ENCODE data around the gene POMGNT1.

DNA sequence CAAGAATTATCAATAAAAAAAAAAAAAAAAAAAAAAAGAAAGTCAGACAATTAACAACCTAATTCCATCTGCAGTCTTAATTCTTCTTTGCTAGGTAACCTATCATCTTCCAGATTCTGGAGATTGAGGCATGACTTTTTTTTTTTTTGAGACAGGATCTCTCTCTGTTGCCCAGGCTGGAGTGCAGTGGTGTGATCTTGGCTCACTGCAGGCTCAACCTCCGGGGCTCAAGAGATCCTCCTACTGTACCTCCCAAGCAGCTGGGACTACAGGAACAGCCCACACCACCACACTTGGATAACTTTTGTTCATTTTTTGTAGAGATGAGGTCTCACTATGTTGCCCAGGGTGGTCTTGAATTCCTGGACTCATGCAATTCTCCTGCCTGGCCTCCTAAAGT, 44.7 kb upstream of the POMGNT1 start:
- TF ChIP-seq EZH2 (IDR thresholded peaks at IDR 0.05; ENCODE audit: borderline replicate concordance), result no peak
- TF ChIP-seq, protein P1, sequence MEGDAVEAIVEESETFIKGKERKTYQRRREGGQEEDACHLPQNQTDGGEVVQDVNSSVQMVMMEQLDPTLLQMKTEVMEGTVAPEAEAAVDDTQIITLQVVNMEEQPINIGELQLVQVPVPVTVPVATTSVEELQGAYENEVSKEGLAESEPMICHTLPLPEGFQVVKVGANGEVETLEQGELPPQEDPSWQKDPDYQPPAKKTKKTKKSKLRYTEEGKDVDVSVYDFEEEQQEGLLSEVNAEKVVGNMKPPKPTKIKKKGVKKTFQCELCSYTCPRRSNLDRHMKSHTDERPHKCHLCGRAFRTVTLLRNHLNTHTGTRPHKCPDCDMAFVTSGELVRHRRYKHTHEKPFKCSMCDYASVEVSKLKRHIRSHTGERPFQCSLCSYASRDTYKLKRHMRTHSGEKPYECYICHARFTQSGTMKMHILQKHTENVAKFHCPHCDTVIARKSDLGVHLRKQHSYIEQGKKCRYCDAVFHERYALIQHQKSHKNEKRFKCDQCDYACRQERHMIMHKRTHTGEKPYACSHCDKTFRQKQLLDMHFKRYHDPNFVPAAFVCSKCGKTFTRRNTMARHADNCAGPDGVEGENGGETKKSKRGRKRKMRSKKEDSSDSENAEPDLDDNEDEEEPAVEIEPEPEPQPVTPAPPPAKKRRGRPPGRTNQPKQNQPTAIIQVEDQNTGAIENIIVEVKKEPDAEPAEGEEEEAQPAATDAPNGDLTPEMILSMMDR (IDR thresholded peaks at IDR 0.05; ENCODE audit: poor library complexity), result no peak
